AG04449 (cell line): ENCODE measurements around the gene IGSF9B.

Experiments used
- CTCF ChIA-PET: fragments of 350-600 bp; formaldehyde crosslinking; extraction: SDS; loops from one replicate; lab custom pipeline; 2021; ENCODE audit warnings: antibody characterized with exemption; lab: Yijun Ruan, JAX
- POLR2A ChIA-PET: fragments of 400-600, 350-600 bp; formaldehyde crosslinking; extraction: SDS; loops from one replicate; lab custom pipeline; 2020; ENCODE audit warnings: antibody characterized with exemption, inconsistent platforms; lab: Yijun Ruan, JAX
- DNase-seq: peaks from one replicate; pipeline ENCODE4 v3.0.0-alpha.2; 2010; ENCODE audit warnings: low read depth, low spot score
- H3K4me3 ChIP-seq: 2 replicates; pipeline ENCODE4 v1.5.1; 2011; ENCODE audit warnings: low read depth, mild to moderate bottlenecking, control low read depth, low read length
- CTCF ChIP-seq: IDR thresholded peaks from one replicate; pipeline ENCODE4 v1.5.1; 2011; ENCODE audit warnings: mild to moderate bottlenecking, moderate library complexity, low read length, control low read depth, inconsistent platforms; ENCODE audit not compliant: insufficient read depth; ENCODE audit errors: missing control alignments

Gene IGSF9B

GRCh38 chr11:134001088-134001487 lies 44.3 kb upstream of the IGSF9B start:
- no peak overlapping the region for H3K4me3 ChIP-seq
- no peak for DNase-seq
- ChIA-PET CTCF (no interaction called here), POLR2A (no interaction called here)
- no peak for TF ChIP-seq CTCF

DNA sequence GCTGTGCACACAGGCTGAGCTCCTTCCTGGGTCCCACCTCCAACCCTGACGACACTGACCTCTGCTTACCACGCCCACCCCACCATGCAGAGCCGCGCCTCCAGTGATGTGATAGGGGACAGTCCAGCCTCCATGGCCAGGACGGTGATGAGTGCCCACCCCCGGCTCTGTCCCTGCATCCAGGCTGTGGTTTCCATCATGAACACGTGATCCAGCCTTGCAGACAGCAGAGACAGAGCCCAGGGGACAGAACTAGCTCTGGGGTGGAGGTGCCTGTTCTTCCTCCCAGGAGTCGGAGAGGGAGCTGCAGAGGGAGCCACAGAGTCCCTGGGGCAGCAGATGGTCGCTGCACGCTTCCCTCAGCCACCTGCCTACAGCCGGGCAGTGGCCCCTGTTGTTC lies 42.6 kb upstream of the IGSF9B start:
- ChIA-PET POLR2A (no interaction called here), CTCF (no interaction called here)
- no peak overlapping the region for H3K4me3 ChIP-seq
- no peak for TF ChIP-seq CTCF
- DNase-seq, result no peak

GRCh38 chr11:133997554-133997953 lies 40.8 kb upstream of the IGSF9B start:
- no peak for TF ChIP-seq CTCF
- CTCF ChIA-PET, result no interaction called here
- no peak for DNase-seq

GRCh38 chr11:133996671-133997070 lies 39.9 kb upstream of the IGSF9B start:
- H3K4me3 ChIP-seq, result no peak overlapping the region
- ChIA-PET CTCF (no interaction called here), POLR2A (no interaction called here)
- DNase-seq, result no peak
- TF ChIP-seq CTCF, result no peak

More at GRCh38 chr11:133997554-133997953, 40.8 kb upstream of the IGSF9B start:
- no peak overlapping the region for H3K4me3 ChIP-seq
- POLR2A ChIA-PET, result no interaction called here

- TF ChIP-seq CTCF, result no peak
- DNase-seq, result no peak
- POLR2A ChIA-PET, result no interaction called here
- CTCF ChIA-PET, result no interaction called here
- H3K4me3 ChIP-seq, result no peak overlapping the region
Observed at GRCh38 chr11:133995066-133995465, 38.3 kb upstream of the IGSF9B start.

DNA sequence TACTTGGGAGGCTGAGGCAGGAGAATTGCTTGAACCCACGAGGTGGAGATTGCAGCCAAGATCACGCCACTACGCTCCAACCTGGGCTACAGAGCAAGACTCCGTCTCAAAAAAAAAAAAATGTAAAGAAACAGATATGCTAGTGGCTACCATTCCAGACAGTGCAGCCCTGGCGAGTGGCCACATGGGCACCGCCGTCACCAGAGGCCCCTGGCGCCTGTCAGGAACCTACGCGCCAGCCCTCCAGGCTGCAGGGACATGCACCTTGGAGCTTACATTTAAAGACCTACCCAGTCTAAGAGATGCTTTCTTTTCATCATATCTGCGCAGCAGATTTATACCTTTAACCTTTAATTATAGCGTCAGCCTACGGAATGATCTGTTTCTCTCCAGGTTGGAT lies 37.2 kb upstream of the IGSF9B start:
- ChIA-PET POLR2A (no interaction called here), CTCF (no interaction called here)
- H3K4me3 ChIP-seq, result no peak overlapping the region
- TF ChIP-seq CTCF, result no peak
- no peak for DNase-seq
